GM23338 (cell line): ENCODE measurements around the gene TMEM239. TPM values are rescaled to one million over a fixed set of nuclear protein-coding genes. Genes with fewer than 3 reads are reported as not detected.

Source experiments
- ATAC-seq: fragments of 200-7000 bp; cut with Tn5 transposase; 3 replicates; pipeline ENCODE4 v1.9.1; 2020
- DNase-seq: peaks from one replicate; pipeline ENCODE4 v3.0.0-alpha.2; 2015; ENCODE audit warnings: low spot score
- H2AFZ ChIP-seq: fragments of 200-600 bp; sonication (generic); 2 replicates; pipeline ENCODE4 v1.8.0; 2016; ENCODE audit warnings: antibody characterized with exemption, mild to moderate bottlenecking, moderate library complexity
- H3F3A ChIP-seq: fragments of 200-600 bp; sonication (generic); replicated peaks from 2 replicates; pipeline ENCODE4 v1.8.0; 2017; ENCODE audit warnings: antibody characterized with exemption, mixed run types, low read depth
- H3K27ac ChIP-seq: fragments of 200-600 bp; sonication (generic); 2 replicates; pipeline ENCODE4 v1.6.1; 2016; ENCODE audit warnings: low read depth
- H3K27me3 ChIP-seq: fragments of 200-600 bp; sonication (generic); 2 replicates; pipeline ENCODE4 v1.8.0; 2016; ENCODE audit warnings: mild to moderate bottlenecking, mixed run types, moderate library complexity; ENCODE audit not compliant: insufficient read depth
- H3K36me3 ChIP-seq: fragments of 200-600 bp; sonication (generic); 2 replicates; pipeline ENCODE4 v1.8.0; 2016; ENCODE audit warnings: mild to moderate bottlenecking; ENCODE audit not compliant: insufficient read depth
- H3K4me1 ChIP-seq: fragments of 200-600 bp; sonication (generic); 2 replicates; pipeline ENCODE4 v1.8.0; 2016; ENCODE audit warnings: mild to moderate bottlenecking, moderate library complexity; ENCODE audit not compliant: insufficient read depth
- H3K4me2 ChIP-seq: fragments of 200-600 bp; sonication (generic); 2 replicates; pipeline ENCODE4 v1.7.1; 2017; ENCODE audit warnings: mixed run types
- H3K4me3 ChIP-seq: fragments of 200-600 bp; sonication (generic); 2 replicates; pipeline ENCODE4 v1.6.1; 2016; ENCODE audit warnings: mixed run types
- H3K79me2 ChIP-seq: fragments of 200-600 bp; sonication (generic); replicated peaks from 2 replicates; pipeline ENCODE4 v1.8.0; 2017; ENCODE audit warnings: mild to moderate bottlenecking; ENCODE audit not compliant: insufficient read depth
- H3K9me2 ChIP-seq: fragments of 200-600 bp; sonication (generic); 2 replicates; pipeline ENCODE4 v1.8.0; 2017; ENCODE audit not compliant: insufficient read depth
- H4K20me1 ChIP-seq: fragments of 200-600 bp; sonication (generic); replicated peaks from 2 replicates; pipeline ENCODE4 v1.8.0; 2017; ENCODE audit warnings: mild to moderate bottlenecking; ENCODE audit not compliant: insufficient read depth
- H3K27ac Mint-ChIP-seq: 2 replicates; pipeline ENCODE4 v1.8.0; 2020; ENCODE audit warnings: inconsistent platforms, mild to moderate bottlenecking, moderate library complexity, mixed read lengths
- H3K27me3 Mint-ChIP-seq: 3 replicates; pipeline ENCODE4 v1.8.0; 2022; ENCODE audit warnings: low read depth, mild to moderate bottlenecking, moderate library complexity, mixed read lengths, inconsistent platforms; ENCODE audit not compliant: insufficient read depth, poor library complexity
- H3K36me3 Mint-ChIP-seq: 3 replicates; pipeline ENCODE4 v1.8.0; 2021; ENCODE audit warnings: low read depth, mild to moderate bottlenecking, inconsistent platforms, moderate library complexity, mixed read lengths
- H3K4me1 Mint-ChIP-seq: 3 replicates; pipeline ENCODE4 v1.8.0; 2020; ENCODE audit warnings: mild to moderate bottlenecking, inconsistent platforms, mixed read lengths
- H3K4me3 Mint-ChIP-seq: 3 replicates; pipeline ENCODE4 v1.8.0; 2021; ENCODE audit warnings: moderate library complexity, mild to moderate bottlenecking, inconsistent platforms, mixed read lengths
- H3K9me3 Mint-ChIP-seq: 3 replicates; pipeline ENCODE4 v1.8.0; 2020; ENCODE audit warnings: moderate library complexity, mild to moderate bottlenecking, inconsistent platforms, mixed read lengths
- CREB1 ChIP-seq: fragments of 250-450 bp; sonication (Bioruptor Pico); IDR thresholded peaks from 2 replicates; pipeline ENCODE4 v1.5.0; 2020; ENCODE audit warnings: low read depth, mild to moderate bottlenecking, moderate library complexity
- CTCF ChIP-seq, 2 experiments: fragments of 200-600 bp in 1 of 2; sonication (generic) in 1 of 2; conservative IDR thresholded peaks; 2 replicates each; pipeline versions ENCODE4 v1.5.1 to v1.6.1; 2016 to 2017; ENCODE audit warnings: antibody characterized with exemption in 2 of 2, low read depth in 2 of 2, mild to moderate bottlenecking in 2 of 2, moderate library complexity in 1 of 2
- ETS1 ChIP-seq: IDR thresholded peaks from 2 replicates; pipeline ENCODE4 v1.6.1; 2016; ENCODE audit warnings: antibody characterized with exemption
- EZH2 ChIP-seq: fragments of 200-600 bp; sonication (generic); IDR thresholded peaks from one replicate; pipeline ENCODE4 v1.8.0; 2017; ENCODE audit warnings: antibody characterized with exemption, mild to moderate bottlenecking, low read depth; ENCODE audit not compliant: unreplicated experiment
- EZH2phosphoT487 ChIP-seq: fragments of 200-600 bp; sonication (generic); IDR thresholded peaks from one replicate; pipeline ENCODE4 v1.8.1; 2018; ENCODE audit warnings: antibody characterized with exemption; ENCODE audit not compliant: unreplicated experiment
- NANOG ChIP-seq: IDR thresholded peaks from 2 replicates; pipeline ENCODE4 v1.6.1; 2016; ENCODE audit warnings: antibody characterized with exemption, borderline replicate concordance
- POLR2AphosphoS5 ChIP-seq: IDR thresholded peaks from 2 replicates; pipeline ENCODE4 v1.6.1; 2016; ENCODE audit warnings: antibody characterized with exemption, low read depth
- REST ChIP-seq: IDR thresholded peaks from one replicate; pipeline ENCODE4 v1.6.1; 2018; ENCODE audit warnings: antibody characterized with exemption; ENCODE audit not compliant: unreplicated experiment
- ZNF114 ChIP-seq: fragments of 250-450 bp; sonication (Bioruptor Pico); IDR thresholded peaks from 2 replicates; pipeline ENCODE4 v1.5.0; 2020; ENCODE audit warnings: mild to moderate bottlenecking, moderate library complexity
- ZNF331 ChIP-seq: fragments of 250-450 bp; sonication (Bioruptor Pico); IDR thresholded peaks from 2 replicates; pipeline ENCODE4 v1.5.0; 2020; ENCODE audit warnings: low read depth, mild to moderate bottlenecking, moderate library complexity
- ZNF462 ChIP-seq: fragments of 250-450 bp; sonication (Bioruptor Pico); IDR thresholded peaks from 2 replicates; pipeline ENCODE4 v1.5.0; 2020; ENCODE audit warnings: mild to moderate bottlenecking, moderate library complexity
- polyA plus RNA-seq: library from polyadenylated mRNA; unstranded; fragments of >200 nt; fragmentation: Nextera tagmentation; extraction: Ambion mirVana; gene quantifications from 2 replicates; pipeline ENCODE4 v1.2.1, GENCODE V29; 2016
- total RNA-seq: library from RNA; depleted of rRNA; stranded (reverse); fragments of >200 nt; shearing (Covaris generic); gene quantifications from 2 replicates; pipeline ENCODE4 v1.2.3, GENCODE V29; 2014

The TMEM239 gene
- total and polyA plus RNA-seq, 2 experiments from 2014 or later = not detected

- peaks cover 15% of the 10 kb centered on the region for H3K9me3 Mint-ChIP-seq
- H3K36me3 Mint-ChIP-seq = peaks cover 8% of the 10 kb centered on the region; the same call in 2 of the 3 replicates
- Histone ChIP-seq H3F3A (no peaks in the 10 kb centered on the region), H2AFZ (no peak overlapping the region), H3K4me2 (no peak overlapping the region), H3K79me2 (no peaks in the 10 kb centered on the region), H3K36me3 (no peaks in the 10 kb centered on the region), H3K27me3 (peaks cover 52% of the 10 kb centered on the region), H3K4me1 (no peaks in the 10 kb centered on the region; the same call in 1 of the 2 replicates), H3K27ac (no peak overlapping the region), H3K9me2 (no peaks in the 10 kb centered on the region), H3K4me3 (no peak overlapping the region), H4K20me1 (no peaks in the 10 kb centered on the region)
- TF ChIP-seq ZNF114 (CRISPR knock-in tag) (no peak), EZH2phosphoT487 (no peak), EZH2 (no peak), NANOG (no peak), REST (no peak), CTCF (conservative IDR thresholded peaks at IDR 0.05; ENCODE audit: low read depth in 2 of 2) (no peak), CREB1 (CRISPR knock-in tag) (no peak), ETS1 (no peak), ZNF462 (no peak), POLR2AphosphoS5 (no peak), ZNF331 (no peak)
- no peak overlapping the region for H3K4me3 Mint-ChIP-seq
- DNase-seq (no peak), ATAC-seq (no peak)
- peaks cover 4% of the 10 kb centered on the region; the same call in 1 of the 3 replicates for H3K4me1 Mint-ChIP-seq
- H3K27me3 Mint-ChIP-seq = peaks cover 19% of the 10 kb centered on the region
- no peak overlapping the region for H3K27ac Mint-ChIP-seq
Observed at GRCh38 chr20:2825761-2826160, 9.6 kb downstream of the TMEM239 start.
